ENCODE results near the gene ZNF474.

The ZNF474 gene

DNA sequence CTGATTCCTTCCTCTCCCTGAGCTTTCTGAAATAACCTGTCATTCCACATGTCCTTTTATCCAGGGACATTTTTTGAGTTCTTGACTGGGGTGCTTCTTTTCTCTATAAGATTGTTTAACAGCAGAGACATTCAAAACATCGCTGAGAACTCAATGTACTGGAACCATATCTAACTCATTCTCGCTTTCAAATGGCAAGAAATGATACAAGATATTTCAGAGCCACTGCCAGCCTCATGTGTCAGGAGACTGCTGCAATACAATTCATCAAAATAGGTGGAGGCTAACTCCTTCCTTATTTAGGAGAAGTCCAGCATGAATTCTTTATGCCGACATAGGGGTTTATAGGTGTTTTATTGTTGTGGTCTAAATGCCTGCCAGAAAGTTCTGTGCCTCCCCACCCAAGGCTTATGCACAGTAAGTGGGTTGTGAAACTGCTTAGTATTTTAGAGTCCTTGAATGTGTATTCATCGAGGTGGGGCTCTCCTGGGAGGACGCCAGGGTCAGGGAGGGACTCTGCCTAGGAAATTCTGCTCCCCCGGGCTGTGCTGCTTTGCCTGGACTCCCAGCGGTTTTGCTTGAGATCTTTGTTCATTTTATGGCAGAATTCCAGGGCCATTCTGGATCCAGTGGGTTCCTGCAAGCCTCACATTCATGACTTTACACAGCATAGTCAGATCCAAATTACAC lies 53.9 kb downstream of the ZNF474 start:
- no peak for DNase-seq

DNA sequence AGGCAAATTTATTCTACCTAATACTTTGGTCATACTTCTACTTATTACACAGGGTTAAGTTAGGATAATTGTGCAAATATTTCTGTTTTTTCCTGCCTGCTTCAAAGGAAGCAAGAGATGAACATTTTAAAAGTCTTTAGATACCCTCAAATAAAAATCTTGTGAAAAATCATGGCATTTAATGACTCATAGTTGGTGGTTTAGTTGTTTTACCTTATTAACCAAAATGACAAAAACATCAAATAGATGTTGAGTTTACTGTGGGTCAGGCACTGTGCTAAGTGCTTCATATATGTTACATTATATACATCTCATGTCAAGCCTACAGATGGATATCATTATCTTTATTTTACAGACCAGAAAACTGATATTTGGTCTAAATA lies 54.4 kb downstream of the ZNF474 start:
- DNase-seq = no peak

DNA sequence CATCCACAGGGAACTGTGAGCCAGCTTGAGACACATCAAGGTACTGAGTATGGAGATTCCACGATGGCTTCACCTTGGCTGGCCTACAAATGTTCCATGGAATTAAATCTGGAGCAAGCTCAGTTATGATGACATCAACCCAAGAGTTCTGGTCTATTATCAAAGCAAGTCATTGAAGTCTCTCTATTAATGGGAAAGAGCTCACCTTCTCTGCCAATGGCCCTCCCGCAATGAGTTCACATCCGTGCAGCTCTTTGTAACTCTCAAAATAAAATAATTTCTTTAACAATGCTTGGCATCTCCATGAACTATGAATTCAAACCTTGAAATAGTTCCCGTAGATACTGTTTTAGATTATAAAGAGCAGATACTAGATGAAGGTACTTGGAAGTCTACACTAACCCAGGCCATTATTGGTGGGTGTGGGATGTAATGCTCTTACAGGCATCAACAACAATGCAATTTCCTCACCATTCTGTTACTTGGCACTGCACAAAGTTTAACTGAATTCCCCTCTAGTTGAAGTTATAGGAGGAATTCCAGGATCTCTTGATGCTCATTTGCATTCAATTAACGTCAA lies 55.4 kb downstream of the ZNF474 start:
- DNase-seq = no peak

DNA sequence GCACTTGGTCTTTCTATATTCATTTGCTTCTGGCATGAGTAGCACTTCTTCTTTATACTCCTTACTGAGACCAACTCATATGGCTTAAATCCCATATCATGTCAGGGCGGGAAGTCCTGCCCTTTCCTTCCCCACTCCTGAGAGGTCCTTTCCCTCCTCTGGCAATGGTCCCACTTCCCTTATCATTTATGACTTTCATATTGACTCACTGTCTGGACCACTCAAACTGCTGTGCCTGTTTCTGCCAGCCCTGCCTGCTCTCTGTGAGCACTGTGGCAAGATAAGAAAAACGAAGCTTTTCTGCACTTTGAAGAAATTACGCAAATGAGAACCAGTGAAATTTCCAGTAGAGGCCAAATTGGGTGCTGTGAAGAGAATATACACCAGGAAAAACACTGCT lies 58.1 kb downstream of the ZNF474 start:
- DNase-seq = no peak

DNA sequence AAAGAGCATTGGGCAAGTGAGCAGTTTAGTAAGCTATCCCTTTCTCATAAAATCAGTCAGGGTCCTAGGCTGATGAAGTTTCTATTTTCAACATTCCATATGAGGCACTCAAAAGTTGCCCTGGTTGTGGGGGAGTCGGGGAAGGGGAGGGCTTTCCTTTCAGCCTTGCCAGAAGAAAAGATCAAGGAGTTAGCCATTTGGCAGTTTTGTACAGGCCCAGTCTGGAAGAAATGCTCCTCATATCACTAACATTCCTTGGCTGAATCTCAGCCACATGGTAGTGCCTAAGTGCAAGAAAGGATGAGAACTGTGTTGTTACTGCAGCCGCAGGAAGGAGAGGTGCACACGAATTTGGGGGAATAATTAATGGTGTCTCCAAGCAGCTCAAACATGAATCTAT lies 60.8 kb downstream of the ZNF474 start:
- DNase-seq = no peak

DNA sequence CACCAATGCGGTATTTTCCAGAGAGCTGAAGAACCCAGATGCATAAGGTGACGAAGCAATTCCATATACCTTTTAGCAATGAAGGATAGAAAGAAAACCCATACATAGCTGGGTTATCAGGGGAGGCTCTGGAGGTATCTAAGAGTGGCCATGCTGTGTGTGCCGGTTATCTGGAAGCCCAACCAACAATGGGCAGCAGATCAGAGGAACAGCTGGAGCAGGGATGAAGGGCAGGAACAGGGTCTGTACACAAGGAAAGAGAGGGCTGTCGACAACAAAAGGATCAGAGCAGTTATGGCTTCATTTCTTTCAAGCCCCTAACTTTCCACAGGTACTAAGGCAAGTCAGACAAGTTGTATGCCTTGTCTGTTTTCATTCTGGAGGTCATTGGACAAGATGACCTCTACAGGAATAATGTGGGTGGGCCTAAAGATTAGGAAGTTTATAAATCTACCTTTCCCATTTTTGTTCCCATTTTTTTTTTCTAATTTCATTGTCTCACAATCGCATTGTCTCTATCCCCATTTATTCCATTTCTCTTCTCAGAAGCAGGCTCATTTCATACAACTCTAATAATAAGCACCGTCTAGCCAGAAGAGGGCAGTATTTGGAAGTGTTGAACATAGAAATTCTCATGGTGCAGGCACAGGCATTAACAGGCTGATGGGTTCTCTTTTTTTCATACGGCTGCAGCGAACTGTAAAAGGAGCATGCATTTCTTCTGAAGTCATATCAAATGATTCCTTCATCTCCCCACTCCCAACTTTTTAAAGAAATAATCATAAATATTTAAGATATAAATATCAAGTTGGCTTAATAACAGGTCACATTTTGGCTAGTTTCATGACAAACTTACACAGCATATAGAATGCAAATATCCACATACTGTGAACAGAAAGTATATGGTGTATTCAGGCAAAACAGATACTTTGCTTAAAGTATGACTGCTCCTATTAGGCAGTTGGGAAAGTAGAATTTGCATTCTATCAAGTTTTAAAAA lies 63.5 kb downstream of the ZNF474 start:
- DNase-seq = peak; percentile 5 to 63

DNA sequence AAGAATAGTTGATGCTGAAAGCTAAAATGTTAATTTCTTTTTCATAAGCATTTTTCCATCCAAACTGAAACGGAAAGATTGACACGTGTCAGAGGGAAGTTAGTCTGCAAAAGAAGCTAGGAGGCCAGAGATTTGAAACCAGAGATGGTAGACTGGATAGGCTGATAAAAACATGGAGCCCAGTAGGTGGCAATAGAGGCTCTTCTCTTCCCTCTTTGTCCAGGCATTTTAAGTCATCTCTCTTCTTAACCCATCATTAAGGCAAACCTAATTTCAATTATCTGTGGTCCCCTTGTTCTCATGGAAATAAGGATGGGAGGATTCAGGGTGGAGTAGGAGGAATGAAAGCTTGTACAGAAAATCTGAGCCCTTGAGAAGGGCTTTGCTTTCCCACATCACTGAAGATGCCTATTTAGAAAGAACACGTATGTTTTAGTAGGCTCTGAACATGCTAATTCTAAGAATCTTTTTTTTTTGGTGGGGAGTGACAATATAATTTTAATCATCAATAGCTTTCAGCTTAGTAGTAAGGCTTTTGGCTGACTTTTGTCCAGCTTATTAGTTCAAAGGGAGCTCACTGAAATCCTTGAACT lies 66.6 kb downstream of the ZNF474 start:
- peak in 1 of 2 experiments; percentile 73 for DNase-seq

DNA sequence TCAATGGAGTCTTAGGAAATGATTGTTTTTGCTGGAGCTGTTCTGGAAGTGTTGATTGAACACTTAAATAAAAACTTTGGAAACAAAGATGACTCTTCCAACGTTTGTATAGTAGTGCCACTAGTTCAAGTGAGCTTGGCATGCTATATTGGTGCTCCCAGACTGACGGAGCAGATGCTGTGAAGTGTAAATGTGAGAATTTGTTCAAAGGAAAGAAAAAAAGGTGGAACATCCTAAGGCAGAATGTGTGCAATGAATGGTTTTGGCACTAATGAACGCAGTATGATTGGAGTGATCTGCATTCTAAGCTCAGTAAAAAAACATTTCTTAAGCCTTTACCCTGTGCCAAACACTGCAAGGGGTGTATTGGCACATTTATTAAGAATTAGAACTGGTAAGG lies 69.8 kb downstream of the ZNF474 start:
- no peak for DNase-seq

DNA sequence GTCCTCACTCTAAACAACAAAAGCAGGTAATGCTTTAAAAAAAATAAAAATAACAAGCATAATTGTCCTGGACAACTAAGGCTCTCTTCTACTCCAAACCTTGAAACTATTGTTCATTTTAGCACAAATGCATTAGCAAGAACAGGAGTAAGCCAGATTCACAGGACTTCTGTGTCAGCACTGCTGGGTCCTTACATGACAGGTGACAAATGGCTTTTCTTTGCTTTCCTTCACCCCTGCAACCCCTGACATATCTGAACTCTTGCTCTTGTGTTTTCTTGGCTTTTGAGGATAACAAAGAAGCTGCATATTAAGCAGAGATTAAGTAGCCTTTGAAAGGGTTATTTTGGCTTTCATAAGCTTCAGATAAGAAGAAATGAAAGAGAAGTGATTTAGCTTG lies 71.1 kb downstream of the ZNF474 start:
- DNase-seq = no peak

DNA sequence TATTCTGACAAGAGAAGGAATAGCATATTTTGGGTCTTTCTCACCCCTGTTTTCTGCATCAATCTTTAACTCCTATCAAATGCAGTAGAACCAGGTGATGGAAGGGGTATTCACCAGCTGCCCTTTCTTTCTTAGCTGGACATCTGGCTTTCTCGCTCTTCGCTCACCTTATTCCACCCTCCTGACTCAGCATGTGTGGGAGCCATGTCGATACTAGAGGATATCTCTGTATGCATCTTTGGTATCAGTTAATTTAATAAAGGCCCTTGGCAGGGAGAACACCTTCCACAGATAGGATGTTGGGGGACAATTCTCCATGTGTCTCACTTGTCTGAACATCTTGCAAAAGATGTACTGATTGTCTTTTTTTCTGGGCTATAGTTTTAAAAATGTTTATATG lies 71.5 kb downstream of the ZNF474 start:
- DNase-seq = no peak

DNA sequence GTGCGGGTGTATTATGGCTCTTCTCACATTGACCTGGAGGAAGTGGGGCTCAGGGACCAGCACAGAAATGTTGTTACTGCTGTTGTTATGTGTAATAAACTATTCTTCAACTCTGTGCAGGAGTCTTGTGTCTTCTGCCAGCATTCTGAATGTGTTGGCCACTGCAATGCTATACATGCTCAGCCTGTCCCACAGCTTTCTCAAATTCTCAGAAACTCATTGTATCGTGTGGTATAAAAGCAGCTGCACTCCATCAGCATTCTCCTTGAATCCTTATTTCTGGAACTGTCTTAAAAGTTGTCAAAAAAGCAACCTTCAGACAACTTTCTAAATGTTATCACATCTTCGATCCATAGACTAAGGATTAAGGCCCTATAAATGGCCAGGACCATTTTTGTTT lies 72.0 kb downstream of the ZNF474 start:
- no peak for DNase-seq

DNA sequence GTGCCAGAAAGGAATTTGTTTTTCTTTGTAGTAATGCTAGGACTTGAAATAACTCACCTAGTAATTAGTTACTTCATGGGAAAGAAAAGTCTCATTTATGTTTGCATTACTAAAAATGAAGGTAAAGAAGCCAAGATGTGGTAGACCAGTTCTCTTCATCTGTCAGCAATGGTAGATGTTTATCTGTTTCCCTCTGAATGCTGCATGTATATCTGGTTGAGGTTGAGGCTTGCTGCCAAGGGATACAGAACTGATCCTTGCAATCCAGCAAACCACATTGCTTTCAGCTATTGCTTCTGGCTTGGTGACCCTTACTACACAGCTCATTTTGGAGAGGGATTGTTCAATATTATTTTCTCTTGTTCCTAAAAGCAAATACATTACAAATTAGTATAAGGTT lies 73.6 kb downstream of the ZNF474 start:
- no peak for DNase-seq

Measured in SW 1271 (cell line).